Stimulated activated effector memory CD8-positive, alpha-beta T cell treated with anti-CD3 and anti-CD28 coated beads, Interleukin-12 subunit alpha, Interleukin-12 subunit beta, amount 100 ng/mL, for 72 hours (primary cell): ENCODE results near the gene FCMR.

Experiments used
- ATAC-seq: fragments of 150-1000 bp; cut with Tn5 transposase; 2 replicates; pipeline ENCODE4 v1.10.0; 2021
- DNase-seq, 2 donors: peaks; one replicate each; pipeline ENCODE4 v3.0.0; 2021 to 2022; ENCODE audit warnings: low spot score in 2 of 2
- H3K27ac Mint-ChIP-seq: one replicate; pipeline ENCODE4 v1.8.0; 2022; ENCODE audit warnings: mild to moderate bottlenecking, mixed read lengths
- H3K36me3 Mint-ChIP-seq: one replicate; pipeline ENCODE4 v1.8.0; 2022; ENCODE audit warnings: mild to moderate bottlenecking, mixed read lengths
- H3K4me1 Mint-ChIP-seq: one replicate; pipeline ENCODE4 v1.8.0; 2022; ENCODE audit warnings: mixed read lengths
- H3K4me3 Mint-ChIP-seq: one replicate; pipeline ENCODE4 v1.8.0; 2022; ENCODE audit warnings: mild to moderate bottlenecking, mixed read lengths
- H3K9me3 Mint-ChIP-seq: one replicate; pipeline ENCODE4 v1.8.0; 2022; ENCODE audit warnings: mixed read lengths

FCMR gene, protein sequence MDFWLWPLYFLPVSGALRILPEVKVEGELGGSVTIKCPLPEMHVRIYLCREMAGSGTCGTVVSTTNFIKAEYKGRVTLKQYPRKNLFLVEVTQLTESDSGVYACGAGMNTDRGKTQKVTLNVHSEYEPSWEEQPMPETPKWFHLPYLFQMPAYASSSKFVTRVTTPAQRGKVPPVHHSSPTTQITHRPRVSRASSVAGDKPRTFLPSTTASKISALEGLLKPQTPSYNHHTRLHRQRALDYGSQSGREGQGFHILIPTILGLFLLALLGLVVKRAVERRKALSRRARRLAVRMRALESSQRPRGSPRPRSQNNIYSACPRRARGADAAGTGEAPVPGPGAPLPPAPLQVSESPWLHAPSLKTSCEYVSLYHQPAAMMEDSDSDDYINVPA

DNA sequence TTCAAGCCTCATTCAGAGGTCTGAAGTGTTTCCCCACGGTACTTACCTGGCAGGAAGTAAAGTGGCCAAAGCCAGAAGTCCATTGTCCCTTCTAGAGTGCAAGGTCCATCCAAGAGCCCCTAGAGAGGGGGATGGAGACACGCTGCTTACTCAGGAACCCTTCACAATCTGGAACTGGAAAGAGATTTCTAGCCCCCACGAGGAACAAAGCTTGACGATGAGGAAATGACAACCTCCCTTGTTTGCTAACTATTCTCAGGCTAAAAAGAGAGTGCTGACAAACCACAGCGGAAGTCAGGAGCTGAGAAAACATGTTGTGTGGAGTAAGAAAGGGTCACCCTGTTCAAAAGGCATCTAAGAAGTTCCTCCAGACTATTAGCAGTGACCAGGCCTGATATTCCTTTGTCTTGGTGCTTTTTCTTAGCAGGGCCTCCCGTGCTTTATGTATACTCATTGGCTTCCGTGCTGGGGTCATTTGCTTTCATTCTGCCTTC lies at the start of gene FCMR:
TSS of gene FCMR (minus strand) at position 170 of the 494 bp plus-strand sequence. CDS start at position 83, 87 bp downstream.
- Mint-ChIP-seq H3K4me3 (no peak within 1 kb of the TSS), H3K4me1 (peaks cover 39% of the 10 kb centered on the region), H3K36me3 (peaks cover 16% of the 10 kb centered on the region), H3K9me3 (no peaks in the 10 kb centered on the region), H3K27ac (no peak within 1 kb of the TSS)
- ATAC-seq (no peak), DNase-seq (peak in 1 of 2 donors; percentile 71)

GRCh38 chr1:206971029-206971655 lies 49.4 kb upstream of the FCMR start:
- ATAC-seq (no peak), DNase-seq (no peak)
- Mint-ChIP-seq H3K36me3 (no peaks in the 10 kb centered on the region), H3K4me1 (peaks cover 11% of the 10 kb centered on the region), H3K9me3 (no peaks in the 10 kb centered on the region), H3K4me3 (no peak overlapping the region), H3K27ac (no peak overlapping the region)

DNA sequence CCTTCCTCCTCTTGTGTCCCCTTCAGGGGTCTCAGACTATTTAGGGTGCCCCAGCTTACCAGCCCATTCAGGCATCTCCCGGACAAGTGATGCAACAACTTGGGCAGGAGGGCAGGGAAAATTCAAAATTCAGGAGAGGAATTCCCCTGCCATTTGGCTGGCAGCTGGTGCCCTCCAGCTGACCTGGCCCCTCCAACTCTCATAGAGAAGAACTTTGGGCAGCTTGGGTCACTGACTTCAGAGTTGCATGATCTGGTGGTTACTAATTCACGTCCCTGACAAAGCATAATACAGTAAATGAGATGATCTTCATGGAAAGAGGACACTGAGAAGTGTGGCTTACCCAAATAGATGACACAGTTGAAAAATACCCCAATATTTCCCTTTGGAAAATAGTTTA lies 48.7 kb upstream of the FCMR start, which contains the start of gene FCAMR:
TSS of gene FCAMR (minus strand) at position 15 of the 400 bp plus-strand sequence. CDS start 335 bp downstream, outside the sequence.
- Mint-ChIP-seq H3K4me1 (peaks cover 11% of the 10 kb centered on the region), H3K36me3 (no peaks in the 10 kb centered on the region), H3K9me3 (no peaks in the 10 kb centered on the region), H3K27ac (no peak within 1 kb of the TSS), H3K4me3 (no peak within 1 kb of the TSS)
- DNase-seq (no peak), ATAC-seq (no peak)

DNA sequence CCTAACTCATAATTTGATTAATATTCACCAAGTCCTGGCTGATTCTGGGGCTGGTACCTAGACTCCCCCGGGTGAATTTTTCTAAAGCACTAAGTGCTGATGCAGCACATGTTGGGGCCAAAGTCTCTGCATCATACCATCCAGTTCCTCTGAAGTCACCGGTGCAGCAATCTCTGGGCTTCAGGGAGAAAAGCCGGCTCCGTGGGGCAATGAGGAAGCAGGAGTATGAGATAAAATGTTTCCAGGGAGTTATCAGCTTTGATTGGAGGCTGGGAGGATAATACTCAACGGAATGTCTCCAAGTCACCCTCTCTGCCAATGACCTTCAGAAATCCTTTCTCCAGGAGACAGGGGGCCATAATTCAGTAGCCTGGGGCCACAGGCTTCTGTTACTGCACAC lies 47.3 kb upstream of the FCMR start:
- peaks cover 11% of the 10 kb centered on the region for H3K4me1 Mint-ChIP-seq
- no peaks in the 10 kb centered on the region for H3K36me3 Mint-ChIP-seq
- ATAC-seq = no peak
- H3K4me3 Mint-ChIP-seq = no peak overlapping the region
- no peaks in the 10 kb centered on the region for H3K9me3 Mint-ChIP-seq
- no peak overlapping the region for H3K27ac Mint-ChIP-seq
- DNase-seq = no peak

GRCh38 chr1:206967096-206967849 lies 45.5 kb upstream of the FCMR start:
- no peak overlapping the region for H3K4me3 Mint-ChIP-seq

GRCh38 chr1:206965781-206966180 lies 44.0 kb upstream of the FCMR start:
- no peak overlapping the region for H3K27ac Mint-ChIP-seq
- no peaks in the 10 kb centered on the region for H3K9me3 Mint-ChIP-seq
- ATAC-seq (no peak), DNase-seq (no peak)
- H3K36me3 Mint-ChIP-seq = no peaks in the 10 kb centered on the region
- peaks cover 19% of the 10 kb centered on the region for H3K4me1 Mint-ChIP-seq
- no peak overlapping the region for H3K4me3 Mint-ChIP-seq

More at GRCh38 chr1:206967096-206967849, 45.5 kb upstream of the FCMR start:
- peaks cover 15% of the 10 kb centered on the region for H3K4me1 Mint-ChIP-seq
- DNase-seq (no peak), ATAC-seq (no peak)
- H3K9me3 Mint-ChIP-seq = no peaks in the 10 kb centered on the region
- H3K27ac Mint-ChIP-seq = no peak overlapping the region
- H3K36me3 Mint-ChIP-seq = no peaks in the 10 kb centered on the region

- Mint-ChIP-seq H3K4me1 (peaks cover 19% of the 10 kb centered on the region), H3K27ac (no peak overlapping the region), H3K4me3 (no peak overlapping the region)
These were observed 42.0 kb upstream of the FCMR start for GRCh38 chr1:206963740-206964139.

DNA sequence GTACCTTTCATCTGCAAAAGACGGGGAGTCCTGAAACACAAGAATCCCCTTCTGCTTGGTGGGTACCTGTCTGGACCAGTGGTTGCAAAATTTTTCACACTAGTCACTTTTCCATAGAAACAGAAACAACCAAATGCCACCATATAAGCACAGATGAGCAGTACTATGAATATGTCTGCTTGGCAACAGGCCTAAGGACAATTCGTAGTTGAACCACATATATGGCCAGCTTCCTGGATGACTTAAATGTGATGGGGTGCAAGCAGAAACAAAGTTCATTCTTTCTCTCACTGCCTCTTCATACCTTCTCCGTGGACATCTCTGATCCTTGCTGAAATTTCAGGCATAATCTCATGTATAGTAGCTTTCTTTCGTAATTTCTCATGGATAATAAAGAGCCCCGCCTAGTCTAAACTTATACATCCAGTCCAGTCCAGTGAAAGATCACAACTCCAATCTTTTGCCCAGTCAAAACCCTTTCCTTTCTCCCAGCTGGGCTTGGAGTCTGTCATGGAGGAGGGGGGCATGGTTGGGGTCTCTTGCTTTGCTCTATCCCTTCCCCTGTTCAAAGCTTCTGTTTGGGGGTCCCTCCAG lies 41.5 kb upstream of the FCMR start:
- no peaks in the 10 kb centered on the region for H3K9me3 Mint-ChIP-seq
- no peaks in the 10 kb centered on the region for H3K36me3 Mint-ChIP-seq
- H3K27ac Mint-ChIP-seq = no peak overlapping the region
- DNase-seq = no peak
- ATAC-seq = no peak
- H3K4me1 Mint-ChIP-seq = peaks cover 19% of the 10 kb centered on the region
- no peak overlapping the region for H3K4me3 Mint-ChIP-seq

More at GRCh38 chr1:206963740-206964139, 42.0 kb upstream of the FCMR start:
- H3K36me3 Mint-ChIP-seq = no peaks in the 10 kb centered on the region
- ATAC-seq (no peak), DNase-seq (no peak)
- H3K9me3 Mint-ChIP-seq = no peaks in the 10 kb centered on the region

GRCh38 chr1:206962272-206962671 lies 40.5 kb upstream of the FCMR start:
- no peak for DNase-seq
- Mint-ChIP-seq H3K36me3 (no peaks in the 10 kb centered on the region), H3K4me3 (no peak overlapping the region), H3K4me1 (peaks cover 12% of the 10 kb centered on the region), H3K9me3 (no peaks in the 10 kb centered on the region), H3K27ac (no peak overlapping the region)
- ATAC-seq = no peak

GRCh38 chr1:206961668-206962067 lies 39.9 kb upstream of the FCMR start:
- Mint-ChIP-seq H3K27ac (no peak overlapping the region), H3K4me3 (no peak overlapping the region), H3K4me1 (peaks cover 9% of the 10 kb centered on the region), H3K9me3 (no peaks in the 10 kb centered on the region), H3K36me3 (no peaks in the 10 kb centered on the region)
- DNase-seq = no peak
- no peak for ATAC-seq

DNA sequence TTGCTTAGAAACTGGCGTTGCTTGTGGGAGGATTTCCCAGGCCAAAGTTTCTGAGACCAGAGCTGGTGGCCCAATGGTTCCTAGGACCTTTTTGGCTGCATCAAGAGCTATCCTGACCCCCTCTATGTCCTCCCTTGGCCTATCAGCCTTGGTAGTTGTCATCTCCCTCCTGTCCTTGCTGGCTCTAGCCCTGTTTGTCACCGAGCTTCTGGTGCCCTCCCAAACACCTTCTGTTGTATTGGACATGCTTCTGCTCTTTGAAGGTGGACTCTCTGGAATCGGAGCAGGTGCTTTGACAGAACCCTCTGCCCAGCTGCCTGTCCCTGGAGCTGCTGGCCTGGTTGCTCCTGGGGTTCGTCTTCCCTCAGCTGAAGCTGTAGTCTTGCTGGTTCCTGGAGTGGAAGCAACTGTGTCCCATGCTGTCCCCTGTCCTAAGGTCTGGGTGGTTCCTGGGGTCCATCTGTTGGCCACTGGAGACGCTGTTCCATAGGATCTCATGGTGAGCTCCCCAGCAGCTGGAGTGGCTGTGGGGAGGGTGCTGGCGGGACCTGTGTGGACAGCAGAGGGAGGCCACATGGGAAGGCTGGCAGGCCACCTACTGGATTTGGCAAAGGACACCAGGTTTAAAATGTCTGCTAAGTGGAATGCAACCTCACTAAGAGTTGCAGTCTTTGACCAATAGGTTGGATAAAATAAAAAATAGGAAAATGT lies 39.1 kb upstream of the FCMR start:
- no peak overlapping the region for H3K4me3 Mint-ChIP-seq
- no peak for ATAC-seq

GRCh38 chr1:206958144-206958543 lies 36.4 kb upstream of the FCMR start:
- Mint-ChIP-seq H3K9me3 (no peaks in the 10 kb centered on the region), H3K36me3 (no peaks in the 10 kb centered on the region), H3K4me3 (no peak overlapping the region), H3K27ac (no peak overlapping the region), H3K4me1 (peaks cover 15% of the 10 kb centered on the region)
- DNase-seq (no peak), ATAC-seq (no peak)

More for the DNA sequence above, 39.1 kb upstream of the FCMR start:
- DNase-seq = no peak
- Mint-ChIP-seq H3K4me1 (peaks cover 9% of the 10 kb centered on the region), H3K27ac (no peak overlapping the region), H3K9me3 (no peaks in the 10 kb centered on the region), H3K36me3 (no peaks in the 10 kb centered on the region)

DNA sequence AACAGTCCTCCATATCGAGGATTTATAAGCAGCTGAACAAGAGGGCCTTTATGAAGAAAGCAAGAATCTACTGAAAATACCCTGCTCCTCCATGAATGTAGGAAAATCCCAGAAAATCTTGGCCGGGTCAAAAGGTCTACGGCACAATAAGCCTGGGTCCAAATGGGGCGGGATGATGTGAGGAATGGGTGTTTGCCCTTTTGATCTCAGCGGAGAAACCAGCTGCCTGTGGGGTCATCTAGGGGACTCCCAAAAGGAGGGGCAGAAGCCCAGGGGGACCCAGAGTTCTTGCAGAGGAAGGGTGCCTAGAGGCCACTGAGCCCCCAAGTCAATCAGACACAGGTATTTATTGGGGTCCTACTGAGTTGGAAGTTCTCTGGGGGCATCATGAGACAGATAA lies 35.9 kb upstream of the FCMR start:
- ATAC-seq = no peak
- no peaks in the 10 kb centered on the region for H3K36me3 Mint-ChIP-seq
- no peak overlapping the region for H3K4me3 Mint-ChIP-seq
- no peak overlapping the region for H3K27ac Mint-ChIP-seq
- DNase-seq = no peak
- H3K4me1 Mint-ChIP-seq = peaks cover 13% of the 10 kb centered on the region
- H3K9me3 Mint-ChIP-seq = no peaks in the 10 kb centered on the region
